Lower lobe of right lung (tissue), 2 donors: ENCODE measurements around the gene IL4I1. TPM values are rescaled to one million over a fixed set of nuclear protein-coding genes. Genes with fewer than 3 reads are reported as not detected.

Source experiments
- ATAC-seq, 2 donors: fragments of 200-7000 bp; cut with Tn5 transposase; one replicate each; pipeline ENCODE4 v1.9.1; 2020 to 2022; ENCODE audit warnings: mild to moderate bottlenecking in 2 of 2, moderate library complexity in 2 of 2
- DNase-seq: peaks from one replicate; pipeline ENCODE4 v3.0.0-alpha.2; 2020
- H3K27ac ChIP-seq: fragments of 200-600 bp; one replicate; pipeline ENCODE4 v1.8.0; 2022
- H3K27me3 ChIP-seq: fragments of 200-600 bp; one replicate; pipeline ENCODE4 v1.8.0; 2022; ENCODE audit warnings: low read depth
- H3K36me3 ChIP-seq: fragments of 200-600 bp; one replicate; pipeline ENCODE4 v1.8.0; 2022; ENCODE audit warnings: mild to moderate bottlenecking
- H3K4me1 ChIP-seq: fragments of 200-600 bp; one replicate; pipeline ENCODE4 v1.8.0; 2022
- H3K4me3 ChIP-seq: fragments of 200-600 bp; one replicate; pipeline ENCODE4 v1.8.0; 2022; ENCODE audit warnings: mild to moderate bottlenecking
- H3K9me3 ChIP-seq: fragments of 200-600 bp; one replicate; pipeline ENCODE4 v1.8.0; 2022
- CTCF ChIP-seq: fragments of 200-600 bp; IDR thresholded peaks from one replicate; pipeline ENCODE4 v1.8.0; 2022; ENCODE audit warnings: antibody characterized with exemption, mild to moderate bottlenecking
- intact Hi-C: fragments of 100-400 bp; cut with DNase I; formaldehyde crosslinking; loops from one replicate; pipeline ENCODE4 v1.11.0; 2022
- total RNA-seq: library from RNA; stranded (reverse); fragmentation: NEBNext Ultra II Directional; extraction: Animal tissue kit (Norgen Biotek cat#: 25700); gene quantifications from one replicate; pipeline ENCODE4 v1.2.1, GENCODE V29; 2021
- donor health status: DM: no; HTN: yes; CAD: no; lungs with severe emphysema.

Gene IL4I1
- total RNA-seq, 1 donor from 2014 or later: 1.6 TPM

GRCh38 chr19:49923055-49924003 is 26.6 kb upstream of the IL4I1 start:
- H3K27ac ChIP-seq: no peak overlapping the region
- ATAC-seq (no peak), DNase-seq (no peak)
- H3K27me3 ChIP-seq: no peaks in the 10 kb centered on the region
- H3K36me3 ChIP-seq: peaks cover 63% of the 10 kb centered on the region
- no peak overlapping the region for H3K4me3 ChIP-seq
- H3K4me1 ChIP-seq: peaks cover 19% of the 10 kb centered on the region
- intact Hi-C loops: no loop called here
- TF ChIP-seq CTCF: no peak
- no peaks in the 10 kb centered on the region for H3K9me3 ChIP-seq

GRCh38 chr19:49921871-49922795 is 25.4 kb upstream of the IL4I1 start:
- no peak for ATAC-seq
- intact Hi-C loops: no loop called here
- peaks cover 71% of the 10 kb centered on the region for H3K36me3 ChIP-seq

GRCh38 chr19:49920624-49921363 is 24.1 kb upstream of the IL4I1 start:
- ATAC-seq (no peak), DNase-seq (no peak)
- H3K27ac ChIP-seq: no peak overlapping the region
- no peak overlapping the region for H3K4me3 ChIP-seq
- no peak for TF ChIP-seq CTCF
- H3K4me1 ChIP-seq: no peaks in the 10 kb centered on the region
- peaks cover 69% of the 10 kb centered on the region for H3K36me3 ChIP-seq
- no peaks in the 10 kb centered on the region for H3K9me3 ChIP-seq
- intact Hi-C loops: no loop called here
- H3K27me3 ChIP-seq: no peaks in the 10 kb centered on the region

More at GRCh38 chr19:49921871-49922795, 25.4 kb upstream of the IL4I1 start:
- H3K4me3 ChIP-seq: no peak overlapping the region
- DNase-seq: no peak
- H3K9me3 ChIP-seq: no peaks in the 10 kb centered on the region
- H3K27ac ChIP-seq: no peak overlapping the region
- peaks cover 7% of the 10 kb centered on the region for H3K4me1 ChIP-seq
- TF ChIP-seq CTCF: no peak
- no peaks in the 10 kb centered on the region for H3K27me3 ChIP-seq

GRCh38 chr19:49918089-49918488 is 21.4 kb upstream of the IL4I1 start:
- DNase-seq: no peak
- no peak for TF ChIP-seq CTCF
- Histone ChIP-seq H3K36me3 (peaks cover 59% of the 10 kb centered on the region), H3K27ac (no peak overlapping the region), H3K9me3 (no peaks in the 10 kb centered on the region), H3K4me1 (peaks cover 5% of the 10 kb centered on the region), H3K4me3 (no peak overlapping the region), H3K27me3 (no peaks in the 10 kb centered on the region)
- intact Hi-C loops: no loop called here
- no peak for ATAC-seq
